NCI-H2196 (cell line): Measurements from ENCODE around the gene AVP.
"Not testable (repeated sequence)": the region's sequence is repeated elsewhere in the genome, so short reads cannot be mapped to it uniquely, and the experiment has no call there.

Experiments
- DNase-seq: peaks from one replicate; lab custom pipeline; 2025; ENCODE audit not compliant: unreplicated experiment; lab: John Stamatoyannopoulos, UW

AVP gene, protein sequence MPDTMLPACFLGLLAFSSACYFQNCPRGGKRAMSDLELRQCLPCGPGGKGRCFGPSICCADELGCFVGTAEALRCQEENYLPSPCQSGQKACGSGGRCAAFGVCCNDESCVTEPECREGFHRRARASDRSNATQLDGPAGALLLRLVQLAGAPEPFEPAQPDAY

DNA sequence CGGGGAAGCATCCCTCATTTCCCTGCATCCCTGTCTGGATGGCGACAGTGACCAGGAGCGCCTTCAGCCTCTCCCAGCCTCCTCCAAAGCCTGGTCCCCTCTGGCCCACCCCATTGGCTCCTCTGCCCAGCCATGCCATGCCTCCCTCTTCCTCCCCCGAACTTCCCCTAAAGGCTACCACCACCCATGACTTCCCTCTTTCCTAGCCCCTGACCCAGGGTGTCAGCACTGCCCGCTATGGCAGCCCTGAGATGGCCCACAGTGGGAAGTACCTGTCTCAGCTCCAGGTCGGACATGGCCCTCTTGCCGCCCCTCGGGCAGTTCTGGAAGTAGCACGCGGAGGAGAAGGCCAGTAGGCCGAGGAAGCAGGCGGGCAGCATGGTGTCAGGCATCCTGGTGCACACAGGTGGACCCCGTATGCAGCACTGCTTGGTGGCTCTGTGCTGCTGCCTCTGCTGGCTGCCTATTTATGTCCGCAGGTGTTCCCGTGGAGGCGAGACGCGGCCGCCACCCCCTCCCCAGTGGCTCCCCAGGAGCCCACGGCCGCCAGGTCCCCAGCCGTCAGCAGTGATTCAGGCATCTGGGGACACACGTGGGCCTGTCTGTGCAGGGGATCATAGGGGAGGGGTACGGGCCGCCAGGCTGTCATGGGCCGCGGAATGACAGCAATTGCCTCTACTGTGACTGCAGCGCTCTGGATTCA is at the start of gene AVP:
Gene AVP, minus strand, starts transcription at position 442 of the 703 bp plus-strand sequence. Its CDS starts 50 bp downstream, at position 392.
- DNase-seq, result no peak

DNA sequence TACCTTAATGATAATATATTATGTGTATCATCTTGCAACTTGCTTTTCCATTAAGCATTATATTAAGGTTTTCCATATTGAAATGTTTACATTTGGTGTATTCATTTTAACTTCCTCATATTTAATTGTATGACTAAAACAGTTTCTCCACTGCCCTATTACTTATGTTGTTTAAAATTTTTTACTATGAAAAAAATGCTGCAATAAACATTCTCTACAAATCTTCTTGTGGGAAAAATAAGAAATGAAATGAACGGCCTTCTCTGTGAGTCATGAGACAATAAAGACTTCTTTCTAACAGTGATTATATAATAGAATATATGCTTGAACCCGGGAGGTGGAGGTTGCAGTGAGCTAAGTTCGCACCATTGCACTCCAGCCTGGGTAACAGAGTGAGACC is 49.6 kb upstream of the AVP start:
- no peak for DNase-seq

GRCh38 chr20:3133155-3133554 is 48.6 kb upstream of the AVP start:
- DNase-seq, result no peak

DNA sequence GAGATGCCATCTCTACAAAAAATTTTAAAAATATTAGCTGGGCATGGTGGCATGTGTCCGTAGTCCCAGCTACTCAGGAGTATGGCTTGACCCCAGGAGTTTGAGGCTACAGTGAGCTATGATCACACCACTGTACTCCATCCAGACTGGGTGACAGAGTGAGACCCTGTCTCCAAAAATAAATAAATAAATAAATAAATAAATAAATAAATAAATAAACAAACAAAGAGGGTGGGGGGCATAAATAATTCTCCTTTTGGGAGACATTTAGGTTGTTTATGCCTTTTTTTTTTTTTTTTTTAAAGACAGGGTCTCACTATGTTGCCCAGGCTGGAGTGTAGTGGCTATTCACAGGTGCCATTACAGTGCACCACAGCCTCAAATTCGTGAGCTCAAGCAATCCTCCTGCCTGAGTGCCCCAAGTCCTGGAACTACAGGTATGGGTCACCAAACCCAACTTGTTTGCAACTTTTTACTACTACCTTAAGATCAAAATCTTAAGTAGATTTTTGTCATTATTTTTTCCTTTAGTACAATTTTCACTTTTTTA is 45.6 kb upstream of the AVP start:
- DNase-seq, result no peak

GRCh38 chr20:3129094-3129493 is 44.6 kb upstream of the AVP start:
- no peak for DNase-seq

GRCh38 chr20:3128275-3128984 is 43.9 kb upstream of the AVP start:
- peak; percentile 9 for DNase-seq

- no peak for DNase-seq
Observed at GRCh38 chr20:3126527-3126859, 42.0 kb upstream of the AVP start.

- DNase-seq, result not testable (repeated sequence)
Observed at GRCh38 chr20:3125776-3126526, 41.4 kb upstream of the AVP start.

- DNase-seq, result not testable (repeated sequence)
Observed at GRCh38 chr20:3124773-3125560, 40.4 kb upstream of the AVP start.

DNA sequence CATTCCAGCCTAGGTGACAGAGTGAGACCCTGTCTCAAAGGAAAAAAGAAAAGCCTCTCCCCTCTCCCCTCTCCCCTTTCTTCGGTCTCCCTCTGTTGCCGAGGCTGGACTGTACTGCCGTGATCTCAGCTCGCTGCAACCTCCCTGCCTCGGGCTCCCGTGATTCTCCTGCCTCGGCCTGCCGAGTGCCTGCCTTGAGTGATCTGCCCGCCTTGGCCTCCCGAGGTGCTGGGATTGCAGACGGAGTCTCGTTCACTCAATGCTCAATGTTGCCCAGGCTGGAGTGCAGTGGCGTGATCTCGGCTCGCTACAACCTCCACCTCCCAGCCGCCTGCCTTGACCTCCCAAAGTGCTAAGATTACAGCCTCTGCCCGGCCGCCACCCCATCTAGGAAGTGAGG is 39.6 kb upstream of the AVP start:
- DNase-seq, result not testable (repeated sequence)

DNA sequence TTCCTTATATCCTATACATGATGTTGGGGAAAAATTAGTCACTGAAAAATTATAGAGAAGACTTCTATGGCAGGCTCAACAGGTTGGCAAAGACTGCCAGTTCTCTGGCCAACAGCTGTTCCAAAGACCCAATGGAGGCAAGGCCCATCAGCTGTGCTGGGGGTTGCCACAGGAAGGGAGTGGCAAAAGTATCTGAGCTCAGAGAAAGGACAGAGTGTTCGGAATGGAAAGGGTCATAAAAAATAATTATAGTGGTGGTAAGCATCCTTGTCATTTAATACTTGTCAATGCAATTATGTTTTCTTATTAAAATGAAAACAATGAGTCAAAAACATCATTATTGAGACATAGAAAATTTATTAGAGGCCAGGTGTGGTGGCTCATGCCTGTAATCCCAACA is 39.0 kb upstream of the AVP start:
- peak; percentile 25 for DNase-seq

GRCh38 chr20:3121955-3122610 is 37.6 kb upstream of the AVP start:
- DNase-seq, result no peak

GRCh38 chr20:3121271-3121911 is 36.9 kb upstream of the AVP start:
- DNase-seq, result peak; percentile 34

DNA sequence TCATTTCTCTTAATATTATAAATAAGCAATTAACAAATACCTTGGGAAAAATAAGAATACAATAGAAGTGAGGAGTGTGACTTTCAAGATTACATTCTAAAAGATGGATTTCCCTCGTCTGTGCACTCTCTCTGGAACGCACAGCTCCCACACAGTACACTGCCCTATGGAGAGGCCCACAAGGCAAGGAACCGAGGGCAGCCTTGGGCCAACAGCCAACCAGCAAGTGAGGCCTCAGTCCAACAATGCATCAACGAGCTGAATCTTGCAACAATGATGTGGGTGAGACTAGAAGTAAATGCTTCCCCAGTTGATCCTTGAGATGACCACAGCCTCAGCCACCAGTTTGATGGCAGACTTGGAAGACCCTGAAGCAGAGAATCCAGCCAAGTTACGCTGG is 34.5 kb upstream of the AVP start:
- DNase-seq, result no peak

- DNase-seq, result not testable (repeated sequence)
Observed at GRCh38 chr20:3117839-3118379, 33.4 kb upstream of the AVP start.

- no peak for DNase-seq
Observed at GRCh38 chr20:3116341-3116740, 31.8 kb upstream of the AVP start.

GRCh38 chr20:3115190-3116107 is 30.9 kb upstream of the AVP start:
- peak; percentile 69 for DNase-seq

DNA sequence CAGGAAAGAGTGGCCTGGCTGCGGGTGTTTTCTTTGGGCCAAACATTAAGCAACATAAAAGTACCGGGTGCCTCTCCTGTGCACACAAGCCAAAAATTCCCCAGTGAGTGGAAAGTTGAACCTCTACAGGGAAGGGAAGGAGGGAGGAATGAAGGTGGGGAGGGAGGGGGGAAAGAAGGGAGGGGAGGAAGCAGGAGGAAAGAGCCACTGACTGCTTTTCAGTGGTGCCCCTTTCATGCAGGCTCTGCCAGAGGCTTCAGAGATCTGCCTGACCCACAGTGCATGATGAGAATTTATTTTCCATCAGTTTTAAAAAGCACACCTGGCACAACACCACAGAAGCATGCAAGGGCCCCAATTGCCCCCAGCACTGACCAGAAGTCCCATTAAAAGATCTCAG is 27.5 kb upstream of the AVP start:
- DNase-seq, result no peak
